NCI-H748 (cell line): ENCODE data around the gene APOBR.
A peak's percentile ranks its signal among the peaks of the same experiment; 100 is the strongest.
"Not testable (repeated sequence)": the region's sequence is repeated elsewhere in the genome, so short reads cannot be mapped to it uniquely, and the experiment has no call there.

Experiments
- DNase-seq: peaks from one replicate; lab custom pipeline; 2025; ENCODE audit not compliant: unreplicated experiment; lab: John Stamatoyannopoulos, UW

APOBR gene

GRCh38 chr16:28497861-28498599 lies 3.6 kb downstream of the APOBR start:
- no peak for DNase-seq

GRCh38 chr16:28498666-28499381 lies 4.4 kb downstream of the APOBR start:
- no peak for DNase-seq

DNA sequence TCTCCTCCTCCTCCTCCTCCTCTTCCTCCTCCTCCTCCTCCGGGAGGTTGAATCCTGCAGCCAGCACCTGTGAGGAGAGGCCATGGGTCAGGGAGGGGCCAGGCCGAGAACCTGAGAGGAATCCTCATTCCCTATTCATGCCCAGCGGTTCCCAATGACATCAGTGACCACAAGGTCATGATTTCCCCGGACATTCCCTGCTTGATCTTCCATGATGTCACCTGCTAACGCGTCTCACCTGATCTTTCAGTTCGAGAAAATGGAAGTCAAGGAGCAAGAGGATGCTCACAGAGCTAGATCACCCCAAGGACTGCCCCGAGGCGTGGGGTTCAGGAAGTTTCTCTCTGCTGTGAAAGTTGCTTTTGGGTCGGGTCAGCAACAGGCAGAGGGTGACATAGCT lies 5.4 kb downstream of the APOBR start:
- DNase-seq: no peak

DNA sequence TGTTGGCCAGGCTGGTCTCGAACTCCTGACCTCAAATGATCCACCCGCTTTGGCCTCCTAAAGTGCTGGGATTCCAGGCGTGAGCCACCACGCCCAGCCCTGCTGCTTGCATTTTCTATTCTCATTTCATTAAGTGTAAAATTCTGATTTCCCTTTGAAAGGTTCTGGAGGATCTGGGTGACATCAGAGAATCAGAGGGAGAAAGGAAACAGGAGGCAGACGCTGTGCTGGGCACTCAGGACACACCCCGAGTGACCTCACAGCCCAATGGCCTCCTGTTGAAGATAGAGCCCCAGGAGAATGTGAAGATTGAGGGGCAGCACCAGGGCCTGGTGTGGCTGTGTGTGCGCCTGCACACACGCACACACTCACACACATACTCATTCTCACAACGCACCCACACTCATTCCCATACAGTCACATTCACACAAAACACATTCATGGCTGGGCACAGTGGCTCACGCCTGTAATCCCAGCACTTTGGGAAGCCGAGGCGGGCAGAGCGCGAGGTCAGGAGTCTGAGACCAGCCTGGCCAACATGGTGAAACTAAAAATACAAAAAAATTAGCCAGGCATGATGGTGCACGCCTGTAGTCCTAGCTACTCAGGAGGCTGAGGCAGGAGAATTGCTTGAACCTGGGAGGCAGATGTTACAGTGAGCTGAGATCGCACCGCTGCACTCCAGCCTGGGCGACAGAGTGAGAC lies 6.2 kb downstream of the APOBR start:
- not testable (repeated sequence) for DNase-seq

- no peak for DNase-seq
Observed at GRCh38 chr16:28501258-28502232, 7.1 kb downstream of the APOBR start.

- DNase-seq: no peak
Observed at GRCh38 chr16:28502290-28502689, 7.8 kb downstream of the APOBR start.

DNA sequence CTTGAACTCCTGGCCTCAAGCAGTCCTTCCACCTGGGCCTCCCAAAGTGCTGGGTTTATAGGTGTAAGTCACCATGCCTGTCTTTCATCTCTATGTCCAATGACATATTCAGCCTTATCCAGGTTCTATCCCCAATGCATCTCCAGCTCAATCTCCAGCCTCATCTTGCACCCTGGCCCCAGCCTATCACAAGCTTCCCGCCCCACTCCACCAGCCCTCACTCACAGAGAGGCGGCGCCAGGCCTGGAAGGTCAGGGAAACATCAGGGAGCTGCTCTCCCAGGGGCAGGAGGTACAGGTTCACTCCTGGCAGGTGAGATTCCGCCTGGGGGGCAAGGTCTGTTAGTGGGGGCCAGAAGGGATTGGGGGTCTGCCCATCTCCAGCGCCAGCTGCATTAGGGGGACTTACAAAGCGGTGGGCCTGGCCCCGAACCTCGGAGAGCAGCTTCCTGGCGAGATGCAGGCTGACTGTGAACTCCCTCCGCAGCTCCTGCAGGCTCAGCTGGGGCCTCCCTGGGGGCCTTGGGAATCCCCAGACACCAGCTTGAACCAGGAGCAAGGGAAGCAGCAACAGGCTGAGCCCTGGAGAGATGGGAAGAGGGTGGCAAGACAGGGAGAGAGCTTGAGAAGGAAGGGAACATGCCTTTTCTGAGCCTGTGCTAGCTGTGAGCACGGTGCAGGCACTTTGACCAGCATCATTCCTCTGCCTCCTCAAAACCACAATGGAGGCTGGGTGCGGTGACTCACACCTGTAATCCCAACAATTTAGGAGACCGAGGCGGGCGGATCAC lies 9.2 kb downstream of the APOBR start:
- DNase-seq: no peak

- peak; percentile 13 for DNase-seq
Observed at GRCh38 chr16:28504707-28505404, 10.4 kb downstream of the APOBR start.

DNA sequence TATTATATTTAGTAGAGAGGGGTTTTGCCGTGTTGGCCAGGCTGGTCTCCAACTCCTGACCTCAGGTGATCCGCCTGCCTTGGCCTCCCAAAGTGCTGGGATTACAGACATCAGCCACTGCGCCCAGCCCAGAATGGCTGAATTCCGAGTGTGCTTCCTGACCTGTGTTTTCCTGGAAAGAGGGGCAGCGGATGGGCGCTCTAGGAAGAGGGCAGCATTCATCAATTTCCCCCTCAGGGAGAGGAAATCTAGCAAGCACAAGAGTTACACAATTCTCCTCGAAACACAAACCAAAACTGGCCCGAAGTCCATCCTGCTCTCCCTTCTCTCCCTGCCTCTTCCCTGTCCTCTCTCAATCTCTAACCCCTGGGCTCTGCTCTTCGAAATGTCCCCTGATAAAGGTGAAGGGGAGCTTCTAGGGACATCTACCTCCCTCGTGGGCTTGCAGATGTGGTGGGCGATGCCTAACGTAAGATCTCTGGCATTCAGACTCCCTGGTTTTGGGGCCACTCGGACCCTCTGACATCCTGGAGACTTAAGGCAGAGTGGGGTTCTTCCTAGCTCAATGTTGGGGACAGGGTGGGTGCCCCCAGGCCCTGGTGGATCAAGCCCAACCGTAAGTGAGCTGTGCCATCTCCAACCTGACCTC lies 11.2 kb downstream of the APOBR start:
- no peak for DNase-seq

- DNase-seq: no peak
Observed at GRCh38 chr16:28511031-28511430, 16.6 kb downstream of the APOBR start.

DNA sequence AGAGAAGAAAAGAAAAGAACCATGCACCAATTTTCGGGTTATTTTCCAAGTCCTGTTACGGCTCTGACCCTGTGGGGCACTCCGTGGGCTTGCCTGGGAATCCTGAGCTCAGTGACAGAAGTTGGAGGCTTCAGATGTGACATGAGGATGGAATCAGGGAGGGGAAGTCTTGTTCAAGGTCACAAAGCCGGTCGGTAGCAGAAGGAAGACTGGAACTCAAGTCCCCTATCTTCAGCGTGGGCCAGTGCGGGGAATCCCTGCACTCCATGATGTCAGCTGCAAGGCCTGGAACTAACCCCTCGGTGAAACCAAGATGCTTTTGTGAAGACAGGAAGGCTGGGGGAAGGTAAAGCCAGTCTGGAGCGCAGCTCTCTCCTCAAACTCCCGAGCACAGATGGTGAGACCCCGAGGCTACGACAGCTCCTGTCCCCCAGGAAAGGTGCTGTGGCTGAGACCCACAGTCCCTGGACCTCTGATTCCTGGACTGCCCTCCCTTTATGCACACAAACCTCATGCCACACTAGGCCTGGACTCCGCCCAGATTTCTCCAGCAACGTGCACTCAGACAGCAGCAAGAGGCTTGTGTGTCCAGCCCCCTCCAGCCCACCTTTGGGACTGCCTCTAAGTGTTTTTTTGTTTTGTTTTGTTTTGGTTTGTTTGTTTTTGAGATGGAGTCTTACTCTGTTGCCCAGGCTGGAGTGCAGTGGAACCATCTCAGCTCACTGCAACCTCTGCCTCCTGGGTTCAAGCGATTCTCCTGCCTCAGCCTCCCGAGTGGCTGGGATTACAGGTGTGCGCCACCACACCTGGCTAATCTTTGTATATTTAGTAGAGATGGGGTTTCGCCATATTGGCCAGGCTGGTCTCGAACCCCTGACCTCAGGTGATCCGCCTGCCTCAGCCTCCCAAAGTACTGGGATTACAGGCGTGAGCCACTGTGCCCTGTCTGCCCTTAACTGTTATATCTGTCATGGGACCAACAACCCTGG lies 17.7 kb downstream of the APOBR start:
- DNase-seq: no peak

DNA sequence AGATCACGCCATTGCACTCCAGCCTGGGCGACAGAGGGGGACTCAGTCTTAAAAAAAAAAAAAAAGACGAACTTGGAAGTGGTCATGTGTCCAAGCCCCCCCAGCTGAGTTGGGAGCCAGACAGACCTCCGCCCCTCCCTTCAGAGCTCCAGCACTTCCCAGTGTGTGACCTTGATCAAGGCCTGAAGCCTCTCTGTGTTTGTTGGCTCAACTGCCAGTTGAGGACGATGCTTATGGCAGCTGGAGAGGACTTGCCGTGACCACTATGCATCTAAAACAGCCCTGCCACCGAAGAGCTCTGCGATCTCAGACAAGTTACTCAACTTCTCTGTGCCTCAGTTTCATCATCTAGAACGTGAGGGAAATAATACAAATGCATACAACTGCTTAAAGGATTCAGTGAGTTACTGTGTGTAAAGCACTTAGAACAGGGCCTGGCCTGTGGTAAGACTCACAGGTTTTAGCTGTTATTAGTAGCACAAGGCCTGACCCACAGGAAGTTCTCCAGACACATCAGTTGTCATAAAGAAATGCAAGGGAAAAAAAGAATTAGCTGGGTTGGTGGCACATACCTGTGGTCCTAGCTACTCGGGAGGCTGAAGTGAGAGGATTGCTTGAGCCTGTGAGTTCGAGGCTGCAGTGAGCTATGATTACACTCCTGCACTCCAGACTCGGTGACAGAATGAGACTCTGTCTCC lies 19.2 kb downstream of the APOBR start:
- DNase-seq: no peak

GRCh38 chr16:28514246-28514645 lies 19.8 kb downstream of the APOBR start:
- DNase-seq: no peak

DNA sequence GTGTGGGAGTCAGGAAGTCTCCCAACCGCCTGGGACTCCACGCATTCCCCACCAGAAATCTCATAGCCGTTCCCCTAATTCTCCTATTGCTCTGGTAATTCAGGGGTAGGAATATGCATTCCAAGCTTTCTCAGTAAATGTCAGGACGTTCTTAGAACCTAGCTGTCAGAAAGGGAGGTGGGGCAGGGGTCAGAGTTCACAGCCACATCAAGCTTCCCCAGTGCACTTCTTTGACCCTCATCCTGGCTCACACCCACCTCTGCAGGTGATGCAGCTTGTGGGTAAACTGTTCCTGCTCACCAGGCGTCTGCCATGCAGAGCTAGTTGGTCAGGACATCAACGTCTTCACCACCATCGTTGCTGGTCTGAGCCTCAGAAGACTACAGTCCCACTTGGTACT lies 26.2 kb downstream of the APOBR start:
- DNase-seq: no peak

GRCh38 chr16:28521436-28521835 lies 27.0 kb downstream of the APOBR start:
- DNase-seq: no peak

GRCh38 chr16:28522792-28523191 lies 28.3 kb downstream of the APOBR start:
- no peak for DNase-seq

GRCh38 chr16:28524681-28525171 lies 30.3 kb downstream of the APOBR start:
- DNase-seq: no peak
